Measurements from ENCODE around the gene LAIR2.
"Not testable (repeated sequence)": the region's sequence is repeated elsewhere in the genome, so short reads cannot be mapped to it uniquely, and the experiment has no call there.

Gene LAIR2

DNA sequence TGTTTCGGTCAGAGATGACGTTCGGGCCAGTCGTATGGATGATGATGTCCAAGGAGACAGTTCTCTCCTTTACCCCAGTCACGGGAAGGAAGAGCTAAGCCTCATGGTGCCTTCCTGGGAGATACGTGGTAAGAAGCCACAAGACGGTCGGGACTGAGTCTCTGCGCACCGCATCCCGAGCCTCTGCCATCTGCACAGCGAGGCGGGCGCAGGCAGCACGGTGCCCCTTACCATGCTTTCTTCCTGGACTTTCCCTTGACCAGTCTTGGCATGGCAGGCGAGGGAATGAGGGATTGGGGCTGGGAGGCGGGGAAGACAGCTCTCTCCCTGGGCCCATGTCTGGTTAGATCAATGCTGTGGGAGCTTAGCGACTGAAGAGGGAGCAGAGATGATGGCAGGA, 10.1 kb upstream of the LAIR2 start:
- Histone ChIP-seq H3K4me1 (no peaks in the 10 kb centered on the region), H3K9me3 (no peaks in the 10 kb centered on the region), H3K36me3 (replicated peaks) (no peaks in the 10 kb centered on the region), H3K4me3 (no peak overlapping the region), H3K27me3 (ENCODE audit: low read depth) (no peaks in the 10 kb centered on the region; the same call in 1 of the 2 replicates)
- no peak for DNase-seq (ENCODE audit: low spot score in 2 of 2)
- in situ Hi-C loops (cut with MboI; ENCODE audit: low sequenced_read_pairs): no loop called here

DNA sequence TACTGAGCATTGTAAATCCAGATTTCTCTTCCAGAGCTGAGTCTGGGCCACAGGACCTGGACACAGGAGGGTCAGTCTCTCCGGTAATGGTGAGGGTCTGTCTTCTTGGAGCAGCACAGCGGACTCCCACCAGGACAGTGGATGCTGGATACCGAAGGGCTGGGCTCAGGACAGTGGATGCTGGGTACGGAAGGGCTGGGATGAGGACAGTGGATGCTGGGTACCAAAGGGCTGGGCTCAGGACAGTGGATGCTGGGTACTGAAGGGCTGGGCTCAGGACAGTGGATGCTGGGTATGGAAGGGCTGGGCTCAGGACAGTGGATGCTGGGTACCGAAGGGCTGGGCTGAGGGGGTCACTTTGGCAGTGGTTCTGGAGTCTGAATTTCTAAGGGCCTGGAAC, 9.6 kb upstream of the LAIR2 start:
- H3K4me3 ChIP-seq; in situ Hi-C loops (cut with MboI; ENCODE audit: low sequenced_read_pairs); H3K9me3 ChIP-seq; DNase-seq (ENCODE audit: low spot score in 2 of 2); H3K4me1 ChIP-seq; H3K27me3 ChIP-seq (ENCODE audit: low read depth); H3K36me3 ChIP-seq (replicated peaks): not testable (repeated sequence)

DNA sequence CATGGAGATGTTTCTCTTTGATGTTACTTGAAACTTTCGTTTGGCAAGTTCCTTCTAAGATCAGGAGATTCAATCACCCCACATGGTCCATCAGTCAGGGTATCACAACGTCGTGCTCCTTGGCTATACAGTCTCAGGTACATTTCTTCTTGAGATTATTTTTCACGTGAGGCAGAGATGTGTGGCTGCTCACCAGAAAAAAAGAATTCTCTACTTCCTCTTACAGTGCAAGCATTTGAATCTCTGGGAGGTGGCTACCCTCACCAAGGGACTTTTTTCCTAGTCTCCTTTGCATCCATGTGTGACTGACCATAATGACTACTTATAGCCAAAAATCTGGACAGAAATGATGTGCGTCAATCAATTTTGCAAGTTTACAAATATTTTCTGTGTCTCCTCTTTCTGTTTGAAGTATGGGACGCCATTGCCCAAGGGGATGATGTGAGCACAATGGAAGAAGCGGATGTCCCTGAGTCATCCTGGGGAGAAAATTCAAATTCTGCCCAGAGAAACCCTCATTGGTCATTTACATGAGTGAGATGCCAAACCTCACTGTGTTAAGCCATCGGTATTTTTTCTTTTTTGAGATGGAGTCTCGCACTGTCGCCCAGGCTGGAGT, 8.6 kb upstream of the LAIR2 start:
- DNase-seq (ENCODE audit: low spot score in 2 of 2): no peak
- no peaks in the 10 kb centered on the region for H3K36me3 ChIP-seq (replicated peaks)
- no peak overlapping the region for H3K4me3 ChIP-seq
- H3K27me3 ChIP-seq (ENCODE audit: low read depth): no peaks in the 10 kb centered on the region
- no peaks in the 10 kb centered on the region for H3K9me3 ChIP-seq
- in situ Hi-C loops (cut with MboI; ENCODE audit: low sequenced_read_pairs): no loop called here
- H3K4me1 ChIP-seq: no peaks in the 10 kb centered on the region

DNA sequence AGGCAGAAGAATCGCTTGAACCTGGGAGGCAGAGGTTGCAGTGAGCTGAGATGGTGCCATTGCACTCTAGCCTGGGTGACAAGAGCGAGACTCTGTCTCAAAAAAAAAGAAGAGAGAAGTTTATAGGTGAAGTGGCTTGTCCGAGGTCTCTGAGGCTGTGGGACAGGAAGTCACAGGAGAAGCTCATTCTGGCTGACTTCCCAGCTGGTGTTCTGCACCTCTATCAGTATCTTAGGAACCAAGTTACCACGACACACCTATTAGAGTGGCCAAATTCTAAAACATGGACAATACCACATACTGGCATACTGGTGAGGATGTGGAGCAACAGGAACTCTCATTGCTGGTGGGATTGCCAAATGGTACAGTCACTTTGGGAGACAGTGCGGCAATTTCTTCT, 7.3 kb upstream of the LAIR2 start:
- H3K27me3 ChIP-seq (ENCODE audit: low read depth); DNase-seq (ENCODE audit: low spot score in 2 of 2); H3K36me3 ChIP-seq (replicated peaks); in situ Hi-C loops (cut with MboI; ENCODE audit: low sequenced_read_pairs); H3K4me3 ChIP-seq; H3K4me1 ChIP-seq; H3K9me3 ChIP-seq: not testable (repeated sequence)

DNA sequence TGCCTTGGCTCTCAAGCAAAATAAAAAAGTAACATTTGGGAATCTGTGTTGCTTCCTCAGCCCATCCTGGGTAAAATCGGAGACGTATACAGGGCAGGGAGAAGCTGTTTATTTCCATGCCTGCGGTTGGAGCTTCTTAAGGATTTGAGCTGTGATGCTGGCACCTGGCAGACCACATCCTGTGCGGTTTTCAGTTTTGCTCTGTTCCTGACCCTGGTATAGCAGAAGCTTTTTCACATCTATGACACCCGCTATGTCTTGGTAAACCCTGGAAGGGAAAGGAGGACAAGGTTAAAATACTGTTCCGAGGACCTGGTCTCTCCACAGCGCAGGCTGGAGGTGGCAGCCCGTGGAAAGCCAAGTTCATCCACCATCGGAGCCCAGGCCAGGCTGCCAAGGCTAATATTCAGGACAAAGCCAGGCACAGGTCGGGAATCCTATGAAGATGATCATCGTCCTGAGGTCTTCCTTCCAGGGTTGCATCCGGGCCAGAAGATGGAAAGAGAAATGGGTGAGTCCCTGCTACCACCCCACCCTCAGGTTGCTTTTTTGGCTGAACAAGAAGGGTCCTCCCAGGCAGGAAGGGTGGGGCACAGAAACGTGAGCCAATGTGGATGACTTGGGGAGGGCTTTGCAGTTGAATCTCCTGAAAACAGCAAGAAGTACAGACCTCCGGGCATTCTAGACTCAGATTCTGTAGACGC, 4.7 kb upstream of the LAIR2 start:
- H3K36me3 ChIP-seq (replicated peaks); H3K9me3 ChIP-seq; H3K4me1 ChIP-seq; H3K4me3 ChIP-seq; in situ Hi-C loops (cut with MboI; ENCODE audit: low sequenced_read_pairs); DNase-seq (ENCODE audit: low spot score in 2 of 2); H3K27me3 ChIP-seq (ENCODE audit: low read depth): not testable (repeated sequence)

DNA sequence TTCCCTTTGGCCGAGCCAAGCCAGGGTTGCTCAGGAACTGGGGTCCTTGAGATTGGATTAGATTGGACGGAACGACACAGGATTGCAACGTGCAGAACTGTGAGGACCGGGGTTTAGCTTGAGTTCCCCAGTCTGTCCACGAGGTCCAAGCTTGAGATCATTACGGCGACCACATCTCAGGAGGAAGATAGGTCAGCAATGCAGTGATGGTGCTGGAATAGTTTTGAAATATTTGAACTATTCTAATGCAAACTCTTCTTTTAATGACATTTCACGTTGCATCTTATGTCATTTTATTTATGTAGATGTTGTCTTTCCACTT, 4.2 kb upstream of the LAIR2 start:
- H3K27me3 ChIP-seq (ENCODE audit: low read depth); DNase-seq (ENCODE audit: low spot score in 2 of 2); in situ Hi-C loops (cut with MboI; ENCODE audit: low sequenced_read_pairs); H3K4me3 ChIP-seq; H3K9me3 ChIP-seq; H3K36me3 ChIP-seq (replicated peaks); H3K4me1 ChIP-seq: not testable (repeated sequence)

DNA sequence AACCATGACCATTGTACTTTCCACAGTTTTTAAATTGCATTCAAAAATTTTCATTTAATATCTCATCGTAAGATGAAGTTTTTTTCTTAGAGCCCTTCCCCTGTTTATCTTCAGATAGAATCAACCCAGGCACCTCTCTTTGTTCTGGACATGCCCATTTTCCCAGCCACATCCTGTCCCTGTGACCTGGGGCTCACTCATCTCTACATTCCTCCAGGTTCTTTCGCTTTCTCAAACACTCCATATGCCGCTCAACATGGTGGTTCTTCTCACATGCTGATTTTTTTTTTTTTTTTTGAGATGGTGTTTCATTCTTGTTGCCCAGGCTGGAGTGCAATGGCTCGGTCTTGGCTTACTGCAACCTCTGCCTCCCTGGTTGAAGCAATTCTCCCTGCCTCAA, 2.9 kb downstream of the LAIR2 start:
- H3K4me3 ChIP-seq; H3K27me3 ChIP-seq (ENCODE audit: low read depth); in situ Hi-C loops (cut with MboI; ENCODE audit: low sequenced_read_pairs): not testable (repeated sequence)

DNA sequence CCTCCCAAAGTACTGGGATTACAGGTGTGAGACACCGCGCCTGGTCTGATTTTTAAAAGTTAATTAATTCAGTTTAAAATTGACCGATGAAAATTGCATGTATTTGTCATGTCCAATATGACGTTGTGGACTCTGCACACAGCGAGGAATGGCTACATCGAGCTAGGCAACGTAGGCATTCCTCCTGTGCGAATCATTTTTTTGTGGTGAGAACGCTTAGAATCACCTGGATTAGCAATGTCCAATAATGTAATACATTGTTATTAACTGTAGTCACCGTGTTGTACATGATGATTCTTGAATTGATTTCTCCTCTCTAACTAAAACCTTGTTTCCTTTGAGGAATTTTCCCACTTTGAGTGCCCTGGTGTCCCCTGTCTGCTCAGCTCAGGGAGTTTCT, 3.4 kb downstream of the LAIR2 start:
- H3K36me3 ChIP-seq (replicated peaks): no peaks in the 10 kb centered on the region
- H3K9me3 ChIP-seq: no peaks in the 10 kb centered on the region
- H3K4me3 ChIP-seq: no peak overlapping the region
- in situ Hi-C loops (cut with MboI; ENCODE audit: low sequenced_read_pairs): no loop called here
- H3K27me3 ChIP-seq (ENCODE audit: low read depth): no peaks in the 10 kb centered on the region; the same call in 1 of the 2 replicates
- H3K4me1 ChIP-seq: no peaks in the 10 kb centered on the region
- no peak for DNase-seq (ENCODE audit: low spot score in 2 of 2)

More for the DNA sequence above, 2.9 kb downstream of the LAIR2 start:
- not testable (repeated sequence) for H3K36me3 ChIP-seq (replicated peaks); H3K4me1 ChIP-seq; DNase-seq (ENCODE audit: low spot score in 2 of 2); H3K9me3 ChIP-seq

DNA sequence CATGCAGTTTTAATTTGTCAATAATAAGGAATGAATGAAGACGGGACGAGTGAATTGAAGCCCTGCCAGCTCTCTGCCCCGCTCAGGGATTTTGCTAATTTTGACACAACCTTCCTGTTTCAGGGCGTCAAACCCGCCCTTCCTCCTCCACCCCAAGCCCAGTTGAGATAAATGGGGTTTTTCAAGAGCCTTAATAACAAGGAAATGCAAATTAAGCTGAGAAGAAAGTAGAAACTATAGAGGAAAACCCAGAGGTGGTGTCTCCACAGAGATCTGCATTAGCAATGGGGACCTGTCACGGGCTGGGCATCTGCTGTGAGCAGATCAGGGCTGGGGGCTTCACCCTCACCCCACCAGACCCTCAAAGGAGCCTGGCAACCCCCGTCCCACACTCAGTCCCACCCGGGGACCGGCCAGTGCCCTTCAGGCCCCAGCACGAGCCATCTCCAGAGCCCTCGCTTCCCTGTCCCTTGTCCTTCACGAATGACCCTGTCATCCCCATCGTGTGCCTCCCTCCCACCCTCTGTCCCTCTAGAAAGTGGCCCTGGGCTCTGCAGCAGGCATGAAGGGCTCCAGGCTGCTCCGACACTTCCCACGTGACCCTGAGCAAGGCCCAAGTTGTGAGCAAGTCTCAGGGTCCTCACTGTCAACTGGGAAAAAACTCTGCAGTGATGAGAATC, 4.5 kb downstream of the LAIR2 start:
- H3K4me3 ChIP-seq; DNase-seq (ENCODE audit: low spot score in 2 of 2); in situ Hi-C loops (cut with MboI; ENCODE audit: low sequenced_read_pairs); H3K4me1 ChIP-seq; H3K27me3 ChIP-seq (ENCODE audit: low read depth); H3K9me3 ChIP-seq; H3K36me3 ChIP-seq (replicated peaks): not testable (repeated sequence)

DNA sequence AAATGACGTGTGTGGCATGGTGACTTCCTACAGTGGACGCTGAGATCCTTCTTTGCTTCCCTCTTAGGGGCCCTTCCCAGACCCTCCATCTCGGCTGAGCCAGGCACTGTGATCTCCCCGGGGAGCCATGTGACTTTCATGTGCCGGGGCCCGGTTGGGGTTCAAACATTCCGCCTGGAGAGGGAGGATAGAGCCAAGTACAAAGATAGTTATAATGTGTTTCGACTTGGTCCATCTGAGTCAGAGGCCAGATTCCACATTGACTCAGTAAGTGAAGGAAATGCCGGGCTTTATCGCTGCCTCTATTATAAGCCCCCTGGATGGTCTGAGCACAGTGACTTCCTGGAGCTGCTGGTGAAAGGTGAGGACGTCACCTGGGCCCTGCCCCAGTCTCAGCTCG, 5.2 kb downstream of the LAIR2 start:
- in situ Hi-C loops (cut with MboI; ENCODE audit: low sequenced_read_pairs): no loop called here
- no peaks in the 10 kb centered on the region for H3K9me3 ChIP-seq
- DNase-seq (ENCODE audit: low spot score in 2 of 2): no peak
- no peak overlapping the region for H3K4me3 ChIP-seq
- no peaks in the 10 kb centered on the region; the same call in 1 of the 2 replicates for H3K27me3 ChIP-seq (ENCODE audit: low read depth)
- H3K4me1 ChIP-seq: no peaks in the 10 kb centered on the region
- H3K36me3 ChIP-seq (replicated peaks): no peaks in the 10 kb centered on the region

DNA sequence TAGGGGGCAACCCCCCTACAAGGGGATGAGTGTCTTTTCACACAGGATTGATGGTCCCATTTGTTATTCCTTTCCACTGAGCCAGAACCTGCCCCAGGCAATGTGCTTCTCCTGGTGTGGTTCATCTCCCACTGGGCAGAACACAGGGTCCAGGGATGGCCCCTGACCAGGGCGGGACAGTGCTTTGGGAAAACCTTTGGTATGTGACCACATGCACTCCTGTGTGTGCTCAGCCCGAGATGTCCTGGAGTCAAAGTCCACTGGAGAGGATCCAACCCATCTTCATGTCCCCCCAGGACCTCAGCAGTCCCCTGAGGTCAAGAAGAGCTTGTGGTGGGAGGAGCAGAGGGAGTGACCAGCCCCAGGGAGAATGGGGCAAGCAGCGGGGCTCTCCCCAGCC, 5.9 kb downstream of the LAIR2 start:
- H3K9me3 ChIP-seq; DNase-seq (ENCODE audit: low spot score in 2 of 2): not testable (repeated sequence)

DNA sequence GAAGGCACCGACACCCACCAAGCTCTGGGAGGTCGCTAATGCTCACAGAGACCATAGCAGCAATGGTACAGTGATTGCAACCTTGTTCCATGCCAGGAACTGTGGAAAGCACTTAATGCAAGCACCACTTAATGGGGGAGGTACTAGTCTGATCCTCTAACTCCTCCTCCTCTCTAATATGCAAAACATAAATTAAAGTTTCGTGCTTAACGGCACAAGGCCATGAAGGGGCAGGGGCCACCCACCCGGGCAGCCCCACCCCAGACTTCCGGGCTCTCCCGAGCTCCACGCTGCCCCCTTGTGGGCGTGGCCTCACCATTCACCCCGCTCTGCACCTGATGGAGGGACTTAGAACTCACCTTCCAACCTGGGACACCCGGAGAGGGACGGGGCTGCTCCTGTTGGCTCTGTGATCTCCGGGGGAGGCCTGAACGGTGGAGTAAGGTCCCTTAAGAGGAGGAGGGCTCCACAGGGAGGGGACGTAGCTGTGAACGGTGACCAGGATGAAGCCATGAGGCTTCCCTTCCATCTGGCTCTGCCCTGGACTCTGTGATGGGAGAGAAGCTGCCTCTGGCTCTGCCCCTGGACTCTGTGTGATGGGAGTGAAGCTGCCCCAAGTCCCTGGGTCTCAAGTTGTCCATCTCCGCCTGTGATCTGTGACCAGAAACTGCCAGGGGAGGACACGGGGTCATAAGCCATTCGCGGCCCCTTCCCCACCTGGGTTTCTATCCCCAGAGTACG, 6.7 kb downstream of the LAIR2 start:
- in situ Hi-C loops (cut with MboI; ENCODE audit: low sequenced_read_pairs); H3K4me3 ChIP-seq; H3K36me3 ChIP-seq (replicated peaks); DNase-seq (ENCODE audit: low spot score in 2 of 2); H3K27me3 ChIP-seq (ENCODE audit: low read depth); H3K4me1 ChIP-seq; H3K9me3 ChIP-seq: not testable (repeated sequence)

More for the DNA sequence above, 5.9 kb downstream of the LAIR2 start:
- H3K4me3 ChIP-seq; H3K27me3 ChIP-seq (ENCODE audit: low read depth); in situ Hi-C loops (cut with MboI; ENCODE audit: low sequenced_read_pairs); H3K4me1 ChIP-seq; H3K36me3 ChIP-seq (replicated peaks): not testable (repeated sequence)

DNA sequence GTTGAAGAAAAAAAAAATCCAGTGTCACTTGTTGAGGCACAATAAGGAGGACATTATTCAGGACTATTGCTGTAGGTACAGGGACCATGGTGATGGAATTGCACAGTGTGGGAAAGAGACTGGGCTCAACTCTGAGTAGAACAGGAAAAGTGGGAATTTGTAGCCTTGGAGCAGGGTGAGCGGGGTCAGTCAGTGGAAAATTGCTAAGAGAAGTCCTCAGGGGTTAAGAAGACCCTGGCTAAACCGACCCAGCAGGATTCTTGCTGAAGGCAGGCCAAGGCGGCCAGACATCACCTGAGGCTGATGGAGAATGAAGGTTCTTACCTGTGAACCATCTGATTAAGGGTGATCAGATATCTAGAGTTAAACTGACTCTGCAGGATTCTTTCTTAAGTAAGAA, 12.5 kb downstream of the LAIR2 start:
- no peaks in the 10 kb centered on the region for H3K4me1 ChIP-seq
- H3K36me3 ChIP-seq (replicated peaks): no peaks in the 10 kb centered on the region
- H3K27me3 ChIP-seq (ENCODE audit: low read depth): no peaks in the 10 kb centered on the region
- DNase-seq (ENCODE audit: low spot score in 2 of 2): no peak
- no peaks in the 10 kb centered on the region for H3K9me3 ChIP-seq
- in situ Hi-C loops (cut with MboI; ENCODE audit: low sequenced_read_pairs): no loop called here
- no peak overlapping the region for H3K4me3 ChIP-seq

DNA sequence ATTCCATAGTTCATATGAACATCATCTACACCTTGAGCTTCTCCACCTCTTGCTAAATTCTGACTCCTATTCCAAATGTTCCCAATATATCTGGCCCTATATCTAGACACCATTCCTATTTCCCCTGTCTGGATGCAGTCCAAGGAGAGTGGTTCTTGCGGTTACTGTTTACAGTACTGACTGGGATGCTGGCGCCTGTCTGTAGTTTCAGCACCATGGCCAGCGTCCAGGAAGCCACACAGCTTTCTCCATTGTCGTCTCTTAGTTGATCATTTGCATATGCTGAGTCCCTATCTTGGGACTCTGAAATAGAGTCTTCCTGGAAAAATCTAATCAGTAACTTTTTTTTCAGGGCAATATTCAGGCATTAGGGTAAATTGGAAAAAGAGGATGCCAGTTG, 14.9 kb downstream of the LAIR2 start:
- H3K36me3 ChIP-seq (replicated peaks): no peaks in the 10 kb centered on the region
- no peaks in the 10 kb centered on the region for H3K9me3 ChIP-seq
- in situ Hi-C loops (cut with MboI; ENCODE audit: low sequenced_read_pairs): no loop called here
- no peaks in the 10 kb centered on the region for H3K27me3 ChIP-seq (ENCODE audit: low read depth)
- DNase-seq (ENCODE audit: low spot score in 2 of 2): peak; percentile 14 to 77
- H3K4me3 ChIP-seq: no peak overlapping the region
- H3K4me1 ChIP-seq: no peaks in the 10 kb centered on the region
